ENCODE data around the gene SUV39H1. TPM values are rescaled to one million over a fixed set of nuclear protein-coding genes. Genes with fewer than 3 reads are reported as not detected.

SUV39H1 gene
- total RNA-seq, 1 donor from 2014 or later = 2.6 TPM

GRCh38 chrX:48714573-48714972, 18.0 kb downstream of the SUV39H1 start:
- no peak for DNase-seq (ENCODE audit: low read depth in 2 of 2)

GRCh38 chrX:48715072-48715471, 18.5 kb downstream of the SUV39H1 start:
- no peak for DNase-seq (ENCODE audit: low read depth in 2 of 2)

DNA sequence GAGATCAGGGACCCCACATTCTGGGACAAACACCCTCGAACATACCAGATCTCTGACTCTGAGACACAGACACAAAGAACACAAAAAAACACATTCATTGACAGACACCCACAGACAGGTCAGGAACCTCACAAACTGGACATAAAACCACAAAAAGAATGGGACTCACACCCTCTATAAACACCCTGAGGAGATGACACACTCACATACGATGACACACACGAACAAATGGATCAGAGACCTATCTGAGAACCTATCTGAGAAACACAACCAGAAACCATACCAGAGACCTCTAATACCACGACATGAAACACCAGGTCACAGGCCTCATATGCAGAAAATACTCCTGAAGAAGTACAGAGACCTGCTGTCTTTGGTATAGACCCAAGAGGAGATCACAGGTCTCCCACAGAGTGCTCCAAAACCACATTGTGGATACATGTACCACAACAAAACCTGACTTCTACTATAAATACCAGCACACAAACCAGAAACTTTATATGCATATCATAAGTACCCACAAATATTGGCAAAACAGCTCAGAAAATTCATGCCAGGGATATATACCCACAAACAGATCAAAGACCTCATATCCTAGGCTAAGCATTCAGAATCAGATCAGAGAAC, 19.5 kb downstream of the SUV39H1 start:
- no peak for DNase-seq (ENCODE audit: low read depth in 2 of 2)

- DNase-seq (ENCODE audit: low read depth in 2 of 2) = no peak
Measured at GRCh38 chrX:48719958-48720357, 23.4 kb downstream of the SUV39H1 start.

- DNase-seq (ENCODE audit: low read depth in 2 of 2) = no peak
Measured at GRCh38 chrX:48720577-48721250, 24.2 kb downstream of the SUV39H1 start.

DNA sequence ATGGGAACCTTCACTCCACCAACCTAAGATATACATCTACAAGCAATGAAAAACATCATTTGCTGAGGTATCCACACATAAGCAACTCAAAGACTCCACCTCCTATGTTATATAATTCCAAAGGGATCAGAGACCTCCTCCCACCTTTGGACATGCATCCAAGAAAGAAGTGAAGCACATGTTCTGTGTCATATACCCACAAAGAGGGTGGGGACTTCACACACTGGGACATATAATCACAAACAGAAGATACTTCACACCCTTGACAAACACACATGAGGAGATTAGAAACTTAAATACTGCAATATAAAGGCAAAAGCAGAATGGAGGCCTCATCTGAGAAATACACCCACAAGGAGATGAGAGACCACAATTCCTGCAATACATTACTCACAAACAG, 25.4 kb downstream of the SUV39H1 start:
- DNase-seq (ENCODE audit: low read depth in 2 of 2) = no peak

- no peak for DNase-seq (ENCODE audit: low read depth in 2 of 2)
Measured at GRCh38 chrX:48726596-48726995, 30.1 kb downstream of the SUV39H1 start.

GRCh38 chrX:48728653-48729052, 32.1 kb downstream of the SUV39H1 start:
- DNase-seq (ENCODE audit: low read depth in 2 of 2) = no peak

DNA sequence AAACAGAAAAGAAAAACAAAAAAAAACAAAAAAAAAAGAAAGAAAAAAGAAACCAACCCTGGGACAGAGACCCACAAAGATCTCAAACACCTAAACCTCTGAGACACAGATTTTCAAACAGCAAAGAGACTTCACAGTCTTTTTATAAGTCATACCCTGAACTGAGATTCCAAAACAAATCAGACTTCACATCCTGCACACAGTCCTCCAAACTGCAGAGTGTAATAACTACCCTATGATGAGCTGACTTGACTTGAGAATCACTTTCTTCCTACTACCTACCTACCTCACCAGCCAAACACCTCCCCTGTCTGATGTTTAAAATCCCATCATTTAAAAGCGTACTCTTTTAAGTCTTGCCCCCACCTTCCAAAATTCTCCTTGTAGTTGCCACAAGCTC, 39.8 kb downstream of the SUV39H1 start:
- DNase-seq (ENCODE audit: low read depth in 2 of 2) = no peak

- no peak for DNase-seq (ENCODE audit: low read depth in 2 of 2)
Measured at GRCh38 chrX:48736878-48737212, 40.3 kb downstream of the SUV39H1 start.

DNA sequence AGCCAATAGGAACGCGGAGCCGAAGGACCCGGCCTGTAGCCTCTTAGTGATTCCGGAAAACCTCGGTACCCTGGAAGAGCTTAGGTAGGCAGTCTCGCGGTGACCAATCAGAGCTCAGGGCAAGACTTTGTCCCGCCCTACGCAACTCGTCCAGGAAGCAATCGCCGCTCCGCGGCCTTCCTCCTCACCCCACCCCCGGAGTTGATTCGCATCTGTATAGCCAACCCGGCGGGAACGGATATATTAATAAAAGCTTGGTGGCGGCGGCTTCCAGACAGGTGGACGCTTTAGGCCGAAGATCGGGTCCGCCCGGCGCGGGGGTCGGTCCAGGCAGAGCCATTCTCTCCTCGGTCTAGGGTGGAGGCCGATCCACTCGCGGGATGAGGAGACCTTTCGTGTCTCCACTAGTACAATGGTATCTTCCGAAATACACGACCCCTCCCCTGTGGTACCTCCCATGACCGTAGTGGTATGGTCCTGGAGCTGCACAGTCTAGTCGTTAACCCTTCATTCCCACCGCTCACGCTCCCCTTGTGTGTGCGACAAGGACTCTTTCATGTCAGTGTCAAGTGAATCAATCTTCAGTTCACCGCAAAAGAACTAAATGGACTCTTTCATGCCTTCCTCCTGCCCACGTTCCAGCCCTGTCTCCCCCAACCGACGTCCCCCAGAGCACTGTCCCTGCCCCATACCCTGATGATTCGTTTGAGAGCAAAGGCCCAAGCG, 40.8 kb downstream of the SUV39H1 start:
- peak; percentile 97 to 98 for DNase-seq (ENCODE audit: low read depth in 2 of 2)

GRCh38 chrX:48737940-48738339, 41.4 kb downstream of the SUV39H1 start:
- DNase-seq (ENCODE audit: low read depth in 2 of 2) = no peak

DNA sequence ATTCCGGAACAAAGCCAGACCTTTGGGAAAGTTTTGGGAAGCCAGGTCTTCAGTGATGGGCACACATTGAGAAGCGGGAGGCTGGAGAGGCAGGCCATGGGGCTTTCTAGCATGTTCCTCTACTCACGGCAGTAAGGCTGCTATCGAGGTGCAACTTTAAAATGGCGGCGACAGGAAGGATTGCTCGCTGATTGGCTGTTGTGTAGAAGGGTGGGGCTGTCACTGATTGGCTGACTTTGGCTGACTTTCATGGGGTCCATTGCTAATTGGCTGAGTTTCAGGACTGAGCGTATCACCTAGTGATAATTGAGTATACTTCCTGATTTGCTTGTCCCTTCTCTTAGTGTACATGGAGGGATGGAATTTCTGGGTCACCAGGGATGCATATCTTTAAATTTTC, 45.3 kb downstream of the SUV39H1 start:
- DNase-seq (ENCODE audit: low read depth in 2 of 2) = no peak

GRCh38 chrX:48745222-48745621, 48.7 kb downstream of the SUV39H1 start:
- DNase-seq (ENCODE audit: low read depth in 2 of 2) = no peak

DNA sequence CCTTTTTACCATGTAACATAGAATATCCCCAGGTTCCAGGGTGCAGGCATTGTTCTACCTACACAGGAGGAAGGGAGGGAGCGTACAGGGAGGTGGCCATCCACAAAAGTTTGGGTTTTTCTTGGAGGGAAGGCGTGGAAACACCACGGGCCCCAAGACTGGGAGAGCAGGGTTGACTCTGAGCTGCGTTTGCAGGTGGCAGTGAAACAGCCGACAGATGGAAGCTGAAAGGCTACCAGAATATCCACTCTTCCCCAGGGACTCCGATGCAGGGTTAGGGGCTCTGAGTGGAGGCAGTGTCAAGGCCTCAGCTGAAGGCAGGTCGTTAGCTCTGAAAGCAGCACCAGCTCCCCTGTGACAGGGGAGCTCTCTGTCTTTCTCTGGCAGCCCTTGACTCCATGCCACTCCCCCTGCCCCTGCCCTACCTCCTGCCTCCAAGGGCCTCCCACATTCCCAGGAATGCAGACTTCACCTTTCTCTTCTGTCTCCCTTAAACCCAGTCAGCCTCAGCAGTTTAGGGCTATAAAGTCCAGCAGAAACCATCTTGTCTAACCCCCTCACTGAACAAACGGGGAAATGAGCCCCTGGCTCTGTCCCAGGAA, 51.0 kb downstream of the SUV39H1 start:
- DNase-seq (ENCODE audit: low read depth in 2 of 2) = no peak

DNA sequence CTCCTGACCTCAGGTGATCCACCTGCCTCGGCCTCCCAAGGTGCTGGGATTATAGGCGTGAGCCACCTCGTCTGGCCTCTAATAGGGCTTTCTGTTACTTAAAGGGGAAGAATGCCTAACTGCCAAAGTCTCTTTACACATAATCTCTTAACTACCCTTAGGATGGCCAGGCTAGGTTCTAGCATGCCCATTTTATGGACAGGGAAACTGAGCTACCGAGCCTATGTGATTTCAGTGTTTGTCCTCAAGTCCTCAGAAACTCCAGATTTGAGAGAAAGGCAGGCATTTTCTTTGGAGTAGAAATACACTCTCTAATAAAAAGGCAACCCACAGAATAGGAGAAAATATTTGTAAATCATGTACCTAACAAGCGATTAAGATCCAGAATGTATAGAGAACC, 52.6 kb downstream of the SUV39H1 start:
- DNase-seq (ENCODE audit: low read depth in 2 of 2) = no peak

DNA sequence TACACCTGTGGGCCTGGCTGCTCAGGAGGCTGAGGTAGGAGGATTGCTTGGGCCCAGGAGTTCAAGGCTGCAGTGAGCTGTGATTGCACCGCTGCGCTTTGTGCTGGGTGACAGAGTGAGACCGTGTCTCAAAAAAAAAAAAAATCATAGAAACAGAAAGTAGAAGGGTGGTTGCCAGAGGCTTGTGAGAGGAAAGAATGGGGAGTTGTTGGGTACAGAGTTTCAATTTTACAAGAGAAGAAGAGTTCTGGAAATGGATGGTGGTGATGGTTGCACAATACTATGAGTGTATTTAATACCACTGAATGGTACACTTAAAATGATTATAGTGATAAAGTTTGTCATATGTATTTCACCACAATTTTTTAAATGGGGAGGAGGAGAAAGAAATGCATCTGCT, 54.8 kb downstream of the SUV39H1 start:
- no peak for DNase-seq (ENCODE audit: low read depth in 2 of 2)

GRCh38 chrX:48752498-48752897, 56.0 kb downstream of the SUV39H1 start:
- no peak for DNase-seq (ENCODE audit: low read depth in 2 of 2)

DNA sequence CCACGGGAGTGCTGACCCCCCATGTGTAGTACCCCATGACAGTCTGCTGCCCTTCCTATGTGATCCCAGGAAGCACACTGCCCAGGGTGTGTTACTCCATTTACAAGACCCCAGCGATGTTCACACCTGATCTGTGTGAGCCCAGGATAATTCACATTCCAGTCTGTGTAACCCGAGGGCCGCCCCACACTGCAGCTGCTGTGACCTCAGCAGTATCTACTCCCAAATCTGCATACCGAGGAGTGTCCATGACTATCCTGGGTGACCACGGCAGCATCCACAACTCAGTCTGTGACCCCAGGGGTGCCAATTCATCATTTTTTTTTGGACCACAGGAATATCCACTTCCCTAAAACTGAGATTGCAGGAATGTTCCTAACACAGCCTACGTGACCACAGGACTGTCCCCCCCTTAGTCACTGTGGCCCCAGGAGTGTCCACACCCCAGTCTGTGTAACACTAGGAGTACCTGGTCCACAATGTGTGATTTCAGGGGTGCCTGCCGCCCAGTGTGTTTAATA, 57.2 kb downstream of the SUV39H1 start:
- DNase-seq (ENCODE audit: low read depth in 2 of 2) = no peak

- DNase-seq (ENCODE audit: low read depth in 2 of 2) = no peak
Measured at GRCh38 chrX:48754238-48754637, 57.7 kb downstream of the SUV39H1 start.
